ENCODE measurements around the gene ADAMTSL3.

GRCh38 chr15:83657549-83657948 is 3.6 kb downstream of the ADAMTSL3 start:
- TF ChIP-seq CTCF (IDR thresholded peaks at IDR 0.05; ENCODE audit: insufficient read depth, low read depth, low read length), result no peak
- no peak for TF ChIP-seq EZH2 (IDR thresholded peaks at IDR 0.05; ENCODE audit: insufficient read depth, low read length)

Data from astrocyte (in vitro differentiated cells and primary cell).